ENCODE data around the gene SDF4. TPM values are rescaled to one million over a fixed set of nuclear protein-coding genes. Genes with fewer than 3 reads are reported as not detected.

Gene SDF4
- total RNA-seq, 4 donors from 2014 or later = 153 to 267 (median 226) TPM

DNA sequence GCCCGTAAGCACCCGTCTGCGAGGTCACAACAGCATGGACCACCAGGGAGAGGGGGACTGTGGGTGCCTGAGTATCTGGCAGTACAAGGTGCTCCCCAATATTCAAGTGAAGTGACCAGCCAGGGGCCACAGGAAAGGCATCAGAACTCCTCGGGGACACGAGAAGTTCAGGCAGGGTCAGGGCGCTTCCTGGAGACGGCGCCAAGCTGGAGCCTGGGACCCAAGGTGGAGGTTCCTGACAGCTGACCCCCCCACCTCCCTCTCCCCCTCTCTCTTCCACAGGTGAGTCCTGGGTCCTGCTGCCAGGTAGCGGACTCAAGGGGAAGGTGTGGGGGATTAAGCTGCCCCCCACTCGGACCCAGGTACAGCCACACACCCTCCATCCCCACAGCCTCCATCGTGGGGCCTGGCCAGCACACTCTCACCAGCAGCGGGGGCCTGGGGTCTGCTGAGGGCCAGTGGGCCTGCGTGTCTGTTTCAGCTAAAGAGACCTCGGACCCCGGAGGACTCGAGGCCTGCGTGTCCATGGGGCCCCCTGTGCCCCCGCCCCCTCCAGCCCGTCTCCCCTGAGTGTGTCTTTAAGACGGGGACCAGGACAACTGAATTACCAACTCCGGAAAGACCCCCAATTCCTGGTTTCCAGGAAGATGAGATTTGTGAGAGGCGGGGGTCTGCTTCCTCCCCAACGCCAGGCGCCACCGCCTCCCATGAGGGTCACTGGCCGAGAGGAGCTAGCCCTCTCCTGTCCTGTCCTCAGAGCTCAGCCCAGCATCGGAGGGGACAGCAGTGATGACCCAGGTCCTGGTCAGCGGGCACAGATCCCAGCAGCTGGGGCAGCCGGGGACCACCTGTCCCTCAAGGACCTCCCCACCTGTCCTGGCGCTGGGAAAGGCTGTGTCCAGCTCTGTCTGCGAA lies 31.6 kb downstream of the SDF4 start:
- H3K4me3 ChIP-seq = peak overlapping the region in 1 of 4 donors; percentile 53
- peak; percentile 11 for DNase-seq
- no peaks in the 10 kb centered on the region for H3K9me3 ChIP-seq
- no peaks in the 10 kb centered on the region for H3K36me3 ChIP-seq
- H3K4me1 ChIP-seq = peaks cover 2 to 10% (median 9%) of the 10 kb centered on the region in 4 donors
- H3K27me3 ChIP-seq = peaks cover 51% of the 10 kb centered on the region
- TF ChIP-seq POLR2AphosphoS5 (IDR thresholded peaks at IDR 0.05) (no peak), POLR2A (IDR thresholded peaks at IDR 0.05) (no peak), EP300 (IDR thresholded peaks at IDR 0.05; ENCODE audit: low read depth) (no peak)
- TF ChIP-seq, protein P1, sequence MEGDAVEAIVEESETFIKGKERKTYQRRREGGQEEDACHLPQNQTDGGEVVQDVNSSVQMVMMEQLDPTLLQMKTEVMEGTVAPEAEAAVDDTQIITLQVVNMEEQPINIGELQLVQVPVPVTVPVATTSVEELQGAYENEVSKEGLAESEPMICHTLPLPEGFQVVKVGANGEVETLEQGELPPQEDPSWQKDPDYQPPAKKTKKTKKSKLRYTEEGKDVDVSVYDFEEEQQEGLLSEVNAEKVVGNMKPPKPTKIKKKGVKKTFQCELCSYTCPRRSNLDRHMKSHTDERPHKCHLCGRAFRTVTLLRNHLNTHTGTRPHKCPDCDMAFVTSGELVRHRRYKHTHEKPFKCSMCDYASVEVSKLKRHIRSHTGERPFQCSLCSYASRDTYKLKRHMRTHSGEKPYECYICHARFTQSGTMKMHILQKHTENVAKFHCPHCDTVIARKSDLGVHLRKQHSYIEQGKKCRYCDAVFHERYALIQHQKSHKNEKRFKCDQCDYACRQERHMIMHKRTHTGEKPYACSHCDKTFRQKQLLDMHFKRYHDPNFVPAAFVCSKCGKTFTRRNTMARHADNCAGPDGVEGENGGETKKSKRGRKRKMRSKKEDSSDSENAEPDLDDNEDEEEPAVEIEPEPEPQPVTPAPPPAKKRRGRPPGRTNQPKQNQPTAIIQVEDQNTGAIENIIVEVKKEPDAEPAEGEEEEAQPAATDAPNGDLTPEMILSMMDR (IDR thresholded peaks at IDR 0.05) = no peak
- in situ Hi-C loops (cut with MboI; ENCODE audit: low pct_ligation_motif_present in 1 of 4, low pct_unique_long_range_greater_than_20kb in 1 of 4, low sequenced_read_pairs in 3 of 4) (no loop called here), intact Hi-C loops (cut with DNase I; ENCODE audit: low total_unique reads) (no loop called here)
- H3K27ac ChIP-seq = no peak overlapping the region
- 64% methylated on average over 26 of the region's 31 CpGs; no CpG with 5 or more reads in 1 of the 2 donors for WGBS, 2 donors (ENCODE audit: low coverage in 1 of 2)

DNA sequence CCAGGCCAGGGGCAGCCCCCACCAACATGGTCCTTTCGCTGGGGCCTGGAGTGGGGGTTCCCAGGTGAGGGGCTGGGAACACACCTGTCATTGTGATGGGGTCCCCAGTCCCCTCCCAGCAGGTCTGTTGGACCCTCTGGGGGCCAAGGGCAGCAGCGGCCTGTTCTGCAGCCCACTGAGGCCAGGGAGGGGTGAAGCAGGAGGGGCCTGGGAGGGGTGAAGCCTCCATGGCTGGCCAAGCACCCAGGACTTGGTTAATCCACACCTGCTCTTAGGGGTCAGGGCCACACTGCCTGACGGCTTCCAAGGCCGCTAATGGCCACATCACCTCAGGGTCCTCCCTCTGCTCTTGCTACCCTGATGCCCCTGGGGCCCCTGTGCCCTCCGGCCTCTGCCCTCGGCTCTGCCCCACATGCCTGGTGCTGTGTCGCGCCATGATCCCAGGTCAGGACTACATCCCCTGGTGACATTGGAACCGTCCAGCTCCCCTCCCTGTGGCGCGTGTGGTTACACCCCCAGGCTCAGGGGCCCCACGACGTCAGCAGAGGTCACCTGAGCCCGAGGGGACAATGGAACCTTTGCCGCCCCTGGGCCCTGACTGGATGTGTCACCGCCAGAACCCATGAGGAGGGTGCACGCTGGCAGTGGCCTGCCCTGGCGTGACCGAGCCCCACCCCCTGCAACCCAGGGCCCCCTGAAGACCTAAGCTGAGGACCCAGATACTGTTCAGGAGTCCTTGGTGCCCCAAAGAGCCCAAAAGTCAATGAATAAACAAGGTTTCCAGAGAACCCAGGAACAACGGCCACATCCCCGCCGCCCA lies 32.5 kb downstream of the SDF4 start:
- WGBS, 2 donors (ENCODE audit: low coverage in 1 of 2) = 71% methylated on average over 22 of the region's 22 CpGs; no CpG with 5 or more reads in 1 of the 2 donors
- DNase-seq = peak; percentile 6
- H3K4me3 ChIP-seq = no peak overlapping the region
- no peaks in the 10 kb centered on the region for H3K9me3 ChIP-seq
- in situ Hi-C loops (cut with MboI; ENCODE audit: low pct_ligation_motif_present in 1 of 4, low pct_unique_long_range_greater_than_20kb in 1 of 4, low sequenced_read_pairs in 3 of 4) = no loop called here
- peaks cover 2 to 10% (median 9%) of the 10 kb centered on the region in 4 donors for H3K4me1 ChIP-seq
- H3K27me3 ChIP-seq = peaks cover 48% of the 10 kb centered on the region
- H3K36me3 ChIP-seq = no peaks in the 10 kb centered on the region
- no peak overlapping the region for H3K27ac ChIP-seq
- no peak for TF ChIP-seq POLR2AphosphoS5 (IDR thresholded peaks at IDR 0.05)
- no peak for TF ChIP-seq POLR2A (IDR thresholded peaks at IDR 0.05)
- TF ChIP-seq, protein P1 (IDR thresholded peaks at IDR 0.05) = no peak
- no peak for TF ChIP-seq EP300 (IDR thresholded peaks at IDR 0.05; ENCODE audit: low read depth)
- intact Hi-C loops (cut with DNase I; ENCODE audit: low total_unique reads) = no loop called here

DNA sequence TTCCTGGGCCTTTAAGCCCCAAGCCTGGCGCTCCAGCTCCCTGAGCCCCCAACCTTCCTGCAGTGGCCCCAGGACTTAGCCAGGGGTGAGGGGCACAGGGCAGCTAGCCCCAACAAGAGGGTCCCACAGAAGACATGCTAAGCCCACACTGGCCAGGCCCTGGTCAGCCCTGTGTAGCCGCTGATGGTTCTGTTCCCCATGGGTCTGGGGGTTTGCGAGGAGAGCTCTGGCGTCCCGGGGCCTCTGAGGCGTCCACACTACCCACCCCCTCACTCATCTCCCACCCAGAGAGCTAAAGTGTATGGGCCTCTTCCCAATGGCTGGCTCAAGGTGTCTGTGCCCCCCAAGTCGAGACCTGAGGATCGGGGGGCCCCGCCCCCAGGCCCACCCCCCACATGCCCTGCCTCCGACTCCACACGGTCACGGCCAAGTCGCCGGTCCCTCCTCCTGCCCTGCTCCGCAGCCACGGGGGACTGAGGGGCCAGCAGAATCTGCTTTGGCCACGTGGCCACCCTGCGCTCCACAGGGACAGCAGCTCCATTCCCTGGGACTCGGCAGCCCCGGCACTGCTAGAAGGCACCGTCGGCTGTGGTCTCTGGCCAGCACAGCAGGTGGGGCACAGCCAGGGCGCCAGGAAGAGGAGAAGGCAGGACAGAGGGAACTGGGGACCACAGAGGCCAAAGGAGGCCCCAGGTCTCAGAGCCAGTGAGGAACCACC lies 33.2 kb downstream of the SDF4 start:
- TF ChIP-seq POLR2A (IDR thresholded peaks at IDR 0.05) (no peak), POLR2AphosphoS5 (IDR thresholded peaks at IDR 0.05) (no peak), EP300 (IDR thresholded peaks at IDR 0.05; ENCODE audit: low read depth) (no peak)
- TF ChIP-seq, protein P1 (IDR thresholded peaks at IDR 0.05) = no peak
- H3K4me3 ChIP-seq = no peak overlapping the region
- H3K36me3 ChIP-seq = no peaks in the 10 kb centered on the region
- no peak overlapping the region for H3K27ac ChIP-seq
- DNase-seq = no peak
- 85% methylated on average over 10 of the region's 23 CpGs; no CpG with 5 or more reads in 1 of the 2 donors for WGBS, 2 donors (ENCODE audit: low coverage in 1 of 2)
- peaks cover 42% of the 10 kb centered on the region for H3K27me3 ChIP-seq
- in situ Hi-C loops (cut with MboI; ENCODE audit: low pct_ligation_motif_present in 1 of 4, low pct_unique_long_range_greater_than_20kb in 1 of 4, low sequenced_read_pairs in 3 of 4) (no loop called here), intact Hi-C loops (cut with DNase I; ENCODE audit: low total_unique reads) (no loop called here)
- peaks cover 2 to 10% (median 9%) of the 10 kb centered on the region in 4 donors for H3K4me1 ChIP-seq
- H3K9me3 ChIP-seq = no peaks in the 10 kb centered on the region
